CD8-positive, alpha-beta memory T cell (primary cell): Measurements from ENCODE around the gene METTL16. TPM values are rescaled to one million over a fixed set of nuclear protein-coding genes. Genes with fewer than 3 reads are reported as not detected.
A peak's percentile ranks its signal among the peaks of the same experiment; 100 is the strongest.

Experiments used
- CTCF ChIA-PET: fragments of 350-600 bp; sonication (Branson Sonifier 250); formaldehyde crosslinking; loops from one replicate; lab custom pipeline; 2021; ENCODE audit warnings: antibody characterized with exemption; lab: Charles Lee
- POLR2A ChIA-PET: fragments of 350-600 bp; sonication (Branson Sonifier 250); formaldehyde crosslinking; loops from one replicate; lab custom pipeline; 2021; ENCODE audit warnings: antibody characterized with exemption; lab: Charles Lee
- DNase-seq, 5 donors: peaks; one replicate each; pipeline versions ENCODE4 v3.0.0 to v3.0.0-alpha.2; 2020 to 2022; ENCODE audit warnings: mixed read lengths in 1 of 5
- H3K27ac ChIP-seq: one replicate; pipeline ENCODE4 v1.7.0; 2013; ENCODE audit warnings: low read depth, mild to moderate bottlenecking, low read length, moderate library complexity
- H3K27me3 ChIP-seq: 2 replicates; pipeline ENCODE4 v1.7.0; 2013; ENCODE audit warnings: low read length, mild to moderate bottlenecking; ENCODE audit not compliant: insufficient read depth, poor library complexity, severe bottlenecking
- H3K36me3 ChIP-seq: 2 replicates; pipeline ENCODE4 v1.7.0; 2013; ENCODE audit warnings: mild to moderate bottlenecking, low read length, moderate library complexity; ENCODE audit not compliant: insufficient read depth
- H3K4me1 ChIP-seq: 2 replicates; pipeline ENCODE4 v1.7.0; 2013; ENCODE audit warnings: mild to moderate bottlenecking, low read length, moderate library complexity; ENCODE audit not compliant: insufficient read depth
- H3K4me3 ChIP-seq: 2 replicates; pipeline ENCODE4 v1.7.0; 2013; ENCODE audit warnings: mild to moderate bottlenecking, low read length
- H3K9me3 ChIP-seq: 2 replicates; pipeline ENCODE4 v1.7.0; 2013; ENCODE audit warnings: mild to moderate bottlenecking, low read length
- H3K27ac Mint-ChIP-seq, 8 donors: one replicate each; pipeline ENCODE4 v1.8.0; 2020 to 2021; ENCODE audit warnings: mixed read lengths in 8 of 8, mild to moderate bottlenecking in 6 of 8, inconsistent platforms in 3 of 8, moderate library complexity in 3 of 8
- H3K27me3 Mint-ChIP-seq, 2 donors: one replicate each; pipeline ENCODE4 v1.8.0; 2020 to 2021; ENCODE audit warnings: mixed read lengths in 2 of 2, mild to moderate bottlenecking in 1 of 2, moderate library complexity in 1 of 2
- H3K36me3 Mint-ChIP-seq, 3 donors: one replicate each; pipeline ENCODE4 v1.8.0; 2020 to 2021; ENCODE audit warnings: mixed read lengths in 3 of 3, inconsistent platforms in 1 of 3, mild to moderate bottlenecking in 1 of 3
- H3K4me1 Mint-ChIP-seq, 3 donors: one replicate each; pipeline ENCODE4 v1.8.0; 2020 to 2021; ENCODE audit warnings: mixed read lengths in 3 of 3, inconsistent platforms in 1 of 3, mild to moderate bottlenecking in 1 of 3
- H3K4me3 Mint-ChIP-seq, 7 donors: one replicate each; pipeline ENCODE4 v1.8.0; 2020 to 2021; ENCODE audit warnings: mixed read lengths in 7 of 7, mild to moderate bottlenecking in 6 of 7, moderate library complexity in 4 of 7, inconsistent platforms in 2 of 7
- H3K9me3 Mint-ChIP-seq, 5 donors: one replicate each; pipeline ENCODE4 v1.8.0; 2020 to 2022; ENCODE audit warnings: mixed read lengths in 5 of 5, mild to moderate bottlenecking in 3 of 5, moderate library complexity in 2 of 5, inconsistent platforms in 1 of 5
- polyA plus RNA-seq: library from polyadenylated mRNA; unstranded; fragments of 300-500 nt; fragmentation: Illumina TruSeq; gene quantifications from one replicate; pipeline ENCODE4 v1.2.3, GENCODE V29; 2021
- total RNA-seq, 2 experiments: library from RNA; stranded (reverse); gene quantifications; one replicate each; pipeline ENCODE4 v1.2.3, GENCODE V29; 2021

The METTL16 gene
- total and polyA plus RNA-seq, 3 experiments from 2014 or later: 30.3 to 72.0 (median 67.2) TPM

DNA sequence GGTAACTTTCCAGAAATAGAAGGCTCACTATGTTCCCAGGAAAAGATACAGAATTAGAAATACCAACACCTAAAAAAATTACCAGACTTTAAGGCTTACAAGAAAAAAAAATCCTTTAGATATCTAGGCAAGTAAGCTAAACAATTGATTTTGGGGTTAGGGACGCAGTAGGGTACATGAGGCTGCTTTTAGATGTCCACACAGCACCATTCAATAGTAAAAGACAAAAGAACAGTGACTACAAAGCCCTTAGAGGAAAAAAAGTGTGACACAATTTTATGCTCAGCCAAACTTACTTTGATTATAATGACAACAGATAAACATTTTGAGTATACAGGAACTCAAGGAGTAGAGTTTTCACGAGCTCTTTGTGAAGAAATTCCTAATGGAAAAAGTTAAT is 29.9 kb downstream of the METTL16 start:
- no peaks in the 10 kb centered on the region for H3K9me3 ChIP-seq
- no peak overlapping the region for H3K4me3 ChIP-seq
- DNase-seq: no peak
- H3K4me1 ChIP-seq: peaks cover 26% of the 10 kb centered on the region
- Mint-ChIP-seq H3K4me3 (peak overlapping the region in 3 of 7 donors; percentile 30 to 72 (median 69)), H3K27ac (peak overlapping the region in 7 of 8 donors; percentile 80 to 97 (median 92)), H3K9me3 (no peaks in the 10 kb centered on the region), H3K27me3 (no peaks in the 10 kb centered on the region), H3K4me1 (peaks cover 42 to 59% (median 49%) of the 10 kb centered on the region in 3 donors), H3K36me3 (peaks cover 0 to 42% (median 8%) of the 10 kb centered on the region in 3 donors)
- ChIA-PET CTCF (no interaction called here), POLR2A (interaction anchor here (0.7 to 1.4 kb wide), 2 partner anchors 30 to 491 kb away, joined by 3 to 4 read pairs; partner anchors contain the start of gene METTL16)
- no peaks in the 10 kb centered on the region for H3K27me3 ChIP-seq
- peak overlapping the region; percentile 53 for H3K27ac ChIP-seq
- peaks cover 1% of the 10 kb centered on the region for H3K36me3 ChIP-seq

DNA sequence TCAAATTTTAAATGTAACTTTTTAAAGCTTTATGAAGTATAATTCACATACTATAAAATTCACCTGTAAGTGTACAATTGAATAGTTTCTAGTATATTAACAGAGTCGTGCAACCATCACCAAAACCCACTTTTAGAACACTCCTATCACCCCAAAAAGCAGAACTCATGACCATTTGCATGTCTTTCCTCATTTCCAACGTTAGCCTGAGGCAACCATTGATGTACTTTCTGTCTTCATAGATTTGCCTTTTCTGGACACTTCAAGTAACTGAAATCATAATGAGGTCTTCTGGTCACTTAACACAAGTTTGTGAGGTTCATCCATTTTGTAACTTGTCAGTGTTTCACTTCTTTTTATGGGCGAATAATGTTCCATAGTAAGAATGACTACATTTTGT is 33.2 kb downstream of the METTL16 start:
- Histone ChIP-seq H3K4me3 (no peak overlapping the region), H3K9me3 (no peaks in the 10 kb centered on the region), H3K27ac (no peak overlapping the region), H3K27me3 (no peaks in the 10 kb centered on the region), H3K4me1 (peaks cover 17% of the 10 kb centered on the region), H3K36me3 (peaks cover 24% of the 10 kb centered on the region)
- Mint-ChIP-seq H3K4me3 (no peak overlapping the region), H3K4me1 (peaks cover 31 to 36% (median 34%) of the 10 kb centered on the region in 3 donors), H3K27ac (peak overlapping the region in 2 of 8 donors; percentile 28 to 69), H3K9me3 (no peaks in the 10 kb centered on the region), H3K27me3 (no peaks in the 10 kb centered on the region), H3K36me3 (peaks cover 18 to 63% (median 23%) of the 10 kb centered on the region in 3 donors)
- ChIA-PET POLR2A (no interaction called here), CTCF (interaction anchor here (1.2 kb wide), 1 partner anchor 43 kb away, joined by 3 read pairs; no protein-coding TSS in a partner anchor)
- no peak for DNase-seq

DNA sequence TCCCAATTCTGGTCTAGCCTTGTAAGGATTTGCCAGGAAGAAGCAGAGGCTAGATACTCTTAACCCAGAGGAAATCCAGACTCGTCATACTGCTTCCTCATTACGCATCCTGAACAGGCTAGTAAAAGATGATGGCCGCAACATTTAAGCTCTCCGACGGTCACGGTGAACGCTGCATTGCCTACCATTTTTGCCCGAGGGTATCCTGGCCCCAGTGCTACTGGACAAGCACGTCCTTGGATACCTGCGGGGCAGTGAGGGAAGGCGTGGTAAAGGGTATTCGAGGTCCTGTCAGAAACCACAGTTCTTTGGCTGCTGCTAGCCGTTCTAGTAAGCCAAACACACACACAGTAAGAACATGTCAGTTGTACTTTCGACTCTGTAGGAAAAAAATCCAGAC is 36.6 kb downstream of the METTL16 start:
- no peak for DNase-seq
- Mint-ChIP-seq H3K9me3 (no peaks in the 10 kb centered on the region), H3K27me3 (no peaks in the 10 kb centered on the region), H3K36me3 (peaks cover 23 to 86% (median 29%) of the 10 kb centered on the region in 3 donors), H3K4me1 (peaks cover under 1 to 7% (median 4%) of the 10 kb centered on the region in 3 donors), H3K27ac (peak overlapping the region in 1 of 8 donors; percentile 88), H3K4me3 (no peak overlapping the region)
- no peaks in the 10 kb centered on the region for H3K9me3 ChIP-seq
- H3K27ac ChIP-seq: no peak overlapping the region
- no peak overlapping the region for H3K4me3 ChIP-seq
- POLR2A ChIA-PET: interaction anchor here (0.6 kb wide), 1 partner anchor 553 kb away, joined by 4 read pairs; no protein-coding TSS in a partner anchor
- peaks cover 29% of the 10 kb centered on the region for H3K36me3 ChIP-seq
- no peaks in the 10 kb centered on the region for H3K4me1 ChIP-seq
- CTCF ChIA-PET: no interaction called here
- H3K27me3 ChIP-seq: no peaks in the 10 kb centered on the region

DNA sequence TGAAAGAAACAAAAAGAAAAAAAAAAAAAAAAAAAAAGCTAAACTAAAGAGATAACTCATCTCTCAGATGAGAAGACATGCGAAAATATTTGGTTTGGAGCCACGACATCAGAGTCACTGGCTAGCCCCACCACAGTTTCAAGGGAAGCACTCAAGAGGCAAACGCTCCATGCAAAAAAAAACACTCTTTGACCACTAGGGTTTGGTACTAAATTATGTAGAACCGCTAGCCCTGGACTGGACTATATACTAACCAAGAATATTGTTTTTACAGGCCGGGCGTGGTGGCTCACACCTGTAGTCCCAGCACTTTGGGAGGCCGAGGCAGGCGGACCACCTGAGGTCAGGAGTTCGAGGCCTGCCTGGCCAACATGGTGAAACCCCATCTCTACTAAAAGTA is 37.3 kb downstream of the METTL16 start:
- Histone ChIP-seq H3K27me3 (no peaks in the 10 kb centered on the region), H3K4me3 (no peak overlapping the region), H3K4me1 (no peaks in the 10 kb centered on the region), H3K27ac (no peak overlapping the region), H3K36me3 (peaks cover 36% of the 10 kb centered on the region), H3K9me3 (no peaks in the 10 kb centered on the region)
- Mint-ChIP-seq H3K4me1 (peaks cover 0 to 7% (median 2%) of the 10 kb centered on the region in 3 donors), H3K9me3 (no peaks in the 10 kb centered on the region), H3K27ac (no peak overlapping the region), H3K27me3 (no peaks in the 10 kb centered on the region), H3K4me3 (no peak overlapping the region), H3K36me3 (peaks cover 23 to 90% (median 31%) of the 10 kb centered on the region in 3 donors)
- ChIA-PET CTCF (no interaction called here), POLR2A (interaction anchor here (0.6 kb wide), 2 partner anchors 10 to 1098 kb away, joined by 3 to 4 read pairs; no protein-coding TSS in a partner anchor)
- DNase-seq: no peak

DNA sequence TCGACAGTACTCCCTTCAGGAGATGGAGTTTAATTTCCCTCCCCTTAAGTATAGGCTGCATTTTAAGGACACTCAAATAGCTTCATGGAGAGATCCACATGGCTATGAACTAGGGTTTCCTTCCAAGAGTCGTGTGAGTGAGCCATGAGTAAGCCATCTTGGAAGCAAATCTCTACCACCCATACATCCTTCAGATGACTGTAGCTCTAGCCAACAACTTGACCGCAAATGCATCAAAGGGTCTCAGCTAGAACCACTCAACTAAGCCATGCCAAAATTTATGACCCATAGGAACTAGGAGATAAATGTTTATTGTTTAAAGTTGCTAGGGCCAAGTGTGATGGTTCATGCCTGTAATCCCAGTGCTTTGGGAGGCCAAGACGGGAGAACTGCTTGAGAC is 43.4 kb downstream of the METTL16 start:
- Histone ChIP-seq H3K4me3 (no peak overlapping the region), H3K36me3 (peaks cover 30% of the 10 kb centered on the region), H3K27me3 (no peaks in the 10 kb centered on the region), H3K27ac (no peak overlapping the region), H3K9me3 (no peaks in the 10 kb centered on the region), H3K4me1 (no peaks in the 10 kb centered on the region)
- H3K4me1 Mint-ChIP-seq: no peaks in the 10 kb centered on the region
- CTCF ChIA-PET: interaction anchor here (0.7 kb wide), 1 partner anchor 30 kb away, joined by 3 read pairs; no protein-coding TSS in a partner anchor
- H3K27ac Mint-ChIP-seq: no peak overlapping the region
- H3K36me3 Mint-ChIP-seq: peaks cover 5 to 82% (median 14%) of the 10 kb centered on the region in 3 donors
- H3K4me3 Mint-ChIP-seq: no peak overlapping the region
- POLR2A ChIA-PET: no interaction called here
- no peaks in the 10 kb centered on the region for H3K9me3 Mint-ChIP-seq
- DNase-seq: no peak
- H3K27me3 Mint-ChIP-seq: no peaks in the 10 kb centered on the region

DNA sequence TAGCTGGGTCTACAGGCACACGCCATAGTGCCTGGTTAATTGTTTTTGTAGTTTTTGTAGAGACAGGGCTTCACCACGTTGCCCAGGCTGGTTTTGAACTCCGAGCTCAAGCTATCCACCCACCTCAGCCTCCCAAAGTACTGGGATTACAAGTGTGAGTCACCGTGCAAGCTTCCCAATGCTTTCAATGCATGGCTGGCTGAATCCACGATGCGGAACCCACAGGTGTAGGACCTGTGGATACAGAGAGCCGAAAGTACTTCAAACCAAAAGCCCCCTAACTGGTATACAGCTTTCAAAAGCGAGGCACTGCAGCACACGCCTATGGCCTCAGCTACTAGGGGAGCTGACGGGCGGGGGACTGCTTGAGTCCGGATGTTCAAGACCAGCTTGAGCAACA is 44.8 kb downstream of the METTL16 start:
- Mint-ChIP-seq H3K27me3 (no peaks in the 10 kb centered on the region), H3K4me1 (no peaks in the 10 kb centered on the region), H3K36me3 (peaks cover 5 to 82% (median 15%) of the 10 kb centered on the region in 3 donors), H3K4me3 (no peak overlapping the region), H3K27ac (no peak overlapping the region), H3K9me3 (no peaks in the 10 kb centered on the region)
- Histone ChIP-seq H3K9me3 (no peaks in the 10 kb centered on the region), H3K36me3 (peaks cover 32% of the 10 kb centered on the region), H3K4me3 (no peak overlapping the region), H3K4me1 (no peaks in the 10 kb centered on the region), H3K27me3 (no peaks in the 10 kb centered on the region), H3K27ac (no peak overlapping the region)
- ChIA-PET POLR2A (no interaction called here), CTCF (no interaction called here)
- no peak for DNase-seq

DNA sequence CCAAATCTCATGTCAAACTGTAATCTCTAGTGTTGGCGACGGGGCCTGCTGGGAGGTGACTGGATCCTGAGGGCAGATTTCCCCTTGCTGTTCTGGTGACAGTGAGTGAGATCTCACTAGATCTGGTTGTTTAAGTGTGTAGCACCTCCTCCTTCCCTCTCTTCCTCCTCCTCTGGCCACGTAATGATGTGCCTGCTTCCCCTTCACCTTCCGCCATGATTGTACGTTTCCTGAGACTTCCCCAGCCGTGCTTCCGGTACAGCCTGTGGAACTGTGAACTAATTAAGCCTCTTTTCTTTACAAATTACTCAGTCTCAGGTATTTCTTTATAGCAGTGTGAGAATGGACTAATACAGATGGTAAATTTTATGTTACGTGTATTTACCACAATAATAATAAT is 49.2 kb downstream of the METTL16 start:
- H3K9me3 Mint-ChIP-seq: no peaks in the 10 kb centered on the region
- H3K27ac ChIP-seq: no peak overlapping the region
- no peaks in the 10 kb centered on the region for H3K9me3 ChIP-seq
- POLR2A ChIA-PET: no interaction called here
- H3K4me3 Mint-ChIP-seq: no peak overlapping the region
- CTCF ChIA-PET: no interaction called here
- peak overlapping the region in 1 of 8 donors; percentile 47 for H3K27ac Mint-ChIP-seq
- H3K4me1 Mint-ChIP-seq: no peaks in the 10 kb centered on the region
- peaks cover 21% of the 10 kb centered on the region for H3K36me3 ChIP-seq
- H3K27me3 Mint-ChIP-seq: no peaks in the 10 kb centered on the region
- no peaks in the 10 kb centered on the region for H3K4me1 ChIP-seq
- no peak for DNase-seq
- H3K4me3 ChIP-seq: no peak overlapping the region
- H3K36me3 Mint-ChIP-seq: peaks cover 0 to 79% (median 9%) of the 10 kb centered on the region in 3 donors
- no peaks in the 10 kb centered on the region for H3K27me3 ChIP-seq

DNA sequence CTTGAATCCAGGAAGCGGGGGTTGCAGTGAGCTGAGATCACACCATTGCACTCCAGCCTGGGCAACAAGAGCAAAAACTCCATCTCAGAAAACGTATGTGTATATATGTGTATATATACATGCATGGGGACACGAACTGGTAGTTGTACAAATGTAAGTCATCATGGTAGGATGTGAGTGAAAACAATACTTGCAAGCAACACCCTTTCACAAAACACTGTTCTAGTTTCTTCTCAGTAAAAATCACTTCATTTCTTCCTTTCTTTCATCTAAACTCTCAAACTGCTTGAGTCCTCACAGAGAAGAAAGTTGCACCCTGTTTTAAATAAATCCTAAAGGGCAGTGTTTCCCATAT is 51.8 kb downstream of the METTL16 start:
- peaks cover 0 to 74% (median 7%) of the 10 kb centered on the region in 3 donors for H3K36me3 Mint-ChIP-seq
- POLR2A ChIA-PET: no interaction called here
- H3K9me3 Mint-ChIP-seq: no peaks in the 10 kb centered on the region
- H3K4me3 Mint-ChIP-seq: no peak overlapping the region
- DNase-seq: no peak
- Histone ChIP-seq H3K36me3 (peaks cover 17% of the 10 kb centered on the region), H3K27ac (no peak overlapping the region), H3K9me3 (no peaks in the 10 kb centered on the region), H3K27me3 (no peaks in the 10 kb centered on the region), H3K4me1 (no peaks in the 10 kb centered on the region), H3K4me3 (no peak overlapping the region)
- no peaks in the 10 kb centered on the region for H3K27me3 Mint-ChIP-seq
- CTCF ChIA-PET: no interaction called here
- peak overlapping the region in 2 of 8 donors; percentile 61 to 74 for H3K27ac Mint-ChIP-seq
- no peaks in the 10 kb centered on the region for H3K4me1 Mint-ChIP-seq
